GM21447 (cell line): ENCODE results near the gene UCN.
"Not testable (repeated sequence)": the region's sequence is repeated elsewhere in the genome, so short reads cannot be mapped to it uniquely, and the experiment has no call there.

Experiments
- ATAC-seq: cut with Tn5 transposase; IDR thresholded peaks from one replicate; pipeline ENCODE4 v1.9.1; 2021; ENCODE audit not compliant: unreplicated experiment

UCN gene, protein sequence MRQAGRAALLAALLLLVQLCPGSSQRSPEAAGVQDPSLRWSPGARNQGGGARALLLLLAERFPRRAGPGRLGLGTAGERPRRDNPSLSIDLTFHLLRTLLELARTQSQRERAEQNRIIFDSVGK

DNA sequence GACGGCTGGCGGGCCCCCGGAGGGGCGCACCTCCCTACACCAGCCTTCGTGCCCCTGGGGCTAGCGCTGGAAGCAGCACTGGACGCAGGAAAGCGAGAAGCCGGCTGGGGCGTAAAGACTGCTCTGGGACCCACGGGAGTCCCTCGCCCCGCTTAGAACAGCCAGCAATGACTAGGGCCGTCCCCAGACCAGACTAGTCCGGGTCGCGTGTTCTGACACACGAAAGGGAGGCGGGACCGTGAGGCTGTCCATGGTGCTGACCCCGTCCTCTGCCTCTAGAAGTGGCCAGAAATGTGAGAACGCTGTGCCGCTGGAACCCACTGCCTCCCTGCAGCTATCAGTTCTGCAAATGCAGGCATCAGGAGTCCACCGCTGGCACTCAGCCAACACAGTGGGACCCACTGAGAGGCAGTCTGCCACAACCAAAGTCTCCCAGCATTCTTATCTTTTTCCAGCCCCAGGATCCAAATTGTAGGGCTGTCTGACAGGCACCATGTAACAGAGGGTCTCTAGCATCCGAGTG, at the start of gene UCN:
TSS of gene UCN (minus strand) at position 87 of the 523 bp plus-strand sequence. CDS start 550 bp downstream, outside the sequence.
- ATAC-seq, result no peak

DNA sequence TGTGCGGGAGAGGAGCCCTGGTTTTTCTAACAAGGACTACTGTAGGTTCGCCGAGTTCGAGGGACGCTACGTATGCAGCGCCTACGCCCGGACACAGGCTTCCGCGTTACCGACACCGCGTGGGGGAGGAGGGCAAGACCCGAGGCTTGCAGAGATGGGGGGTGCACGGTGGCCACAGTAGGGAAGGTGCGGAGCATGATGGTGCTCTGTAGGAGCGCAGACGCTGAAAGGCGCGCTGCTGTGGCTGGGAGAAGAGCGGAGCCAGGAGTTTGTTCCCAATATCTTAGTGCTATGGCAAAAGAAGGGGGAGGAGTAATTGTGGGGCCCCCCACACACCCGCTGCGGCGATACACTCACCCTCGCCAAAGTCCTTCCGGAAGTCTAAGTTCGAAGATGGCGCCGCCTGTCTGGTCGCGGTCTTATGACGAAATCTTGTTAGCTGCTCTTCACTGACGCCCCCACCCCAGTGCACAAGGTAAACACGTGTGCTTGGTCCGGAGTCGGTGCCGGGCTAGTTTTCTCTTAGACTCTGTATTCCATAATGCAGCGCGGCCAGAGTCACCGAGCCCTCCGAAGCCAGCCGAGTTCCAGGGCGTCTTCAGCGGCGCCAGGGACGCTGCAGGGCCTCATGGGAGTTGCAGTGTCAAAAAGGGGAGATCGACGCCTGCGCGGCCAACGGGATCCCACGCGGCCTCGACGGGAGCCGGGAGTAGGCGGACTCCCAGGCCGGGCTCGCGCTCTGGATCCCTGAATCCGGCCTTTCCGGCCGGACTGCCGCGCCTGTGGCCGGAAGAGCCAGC, 48.3 kb upstream of the UCN start, which contains the start of gene GTF3C2:
TSS of gene GTF3C2 (minus strand) at position 383 of the 800 bp plus-strand sequence. CDS start 13,210 bp downstream, outside the sequence.
- peak; percentile 88 for ATAC-seq

DNA sequence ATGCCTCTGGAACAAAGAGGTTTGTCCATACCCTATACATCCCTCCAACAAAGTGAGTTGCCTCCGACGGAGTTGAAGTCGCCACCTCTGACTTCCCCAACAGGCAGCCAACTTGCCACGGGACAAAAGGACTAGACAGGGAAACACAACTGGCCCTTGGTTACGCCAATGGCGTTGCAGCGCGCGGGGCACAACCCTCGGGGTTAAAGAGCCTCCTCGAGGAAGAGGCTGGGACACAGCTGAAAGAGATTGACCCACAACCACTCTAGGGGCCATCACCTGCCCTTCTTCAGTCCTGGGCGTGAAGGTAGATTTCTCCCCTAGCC, 47.8 kb upstream of the UCN start:
- peak; percentile 39 for ATAC-seq

DNA sequence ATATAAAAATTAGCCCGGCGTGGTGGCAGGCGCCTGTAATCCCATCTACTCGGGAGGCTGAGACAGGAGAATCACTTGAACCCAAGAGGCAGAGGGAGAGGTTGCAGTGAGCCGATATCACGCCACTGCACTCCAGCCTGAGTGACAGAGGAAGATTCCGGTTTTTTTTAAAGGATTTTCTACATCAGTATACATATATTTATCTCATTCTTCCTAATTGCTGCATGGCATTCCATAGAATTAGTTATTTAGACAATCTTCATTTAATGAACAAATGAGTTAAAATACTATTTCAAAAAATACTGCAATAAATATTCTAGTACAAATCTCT, 46.3 kb upstream of the UCN start:
- no peak for ATAC-seq

DNA sequence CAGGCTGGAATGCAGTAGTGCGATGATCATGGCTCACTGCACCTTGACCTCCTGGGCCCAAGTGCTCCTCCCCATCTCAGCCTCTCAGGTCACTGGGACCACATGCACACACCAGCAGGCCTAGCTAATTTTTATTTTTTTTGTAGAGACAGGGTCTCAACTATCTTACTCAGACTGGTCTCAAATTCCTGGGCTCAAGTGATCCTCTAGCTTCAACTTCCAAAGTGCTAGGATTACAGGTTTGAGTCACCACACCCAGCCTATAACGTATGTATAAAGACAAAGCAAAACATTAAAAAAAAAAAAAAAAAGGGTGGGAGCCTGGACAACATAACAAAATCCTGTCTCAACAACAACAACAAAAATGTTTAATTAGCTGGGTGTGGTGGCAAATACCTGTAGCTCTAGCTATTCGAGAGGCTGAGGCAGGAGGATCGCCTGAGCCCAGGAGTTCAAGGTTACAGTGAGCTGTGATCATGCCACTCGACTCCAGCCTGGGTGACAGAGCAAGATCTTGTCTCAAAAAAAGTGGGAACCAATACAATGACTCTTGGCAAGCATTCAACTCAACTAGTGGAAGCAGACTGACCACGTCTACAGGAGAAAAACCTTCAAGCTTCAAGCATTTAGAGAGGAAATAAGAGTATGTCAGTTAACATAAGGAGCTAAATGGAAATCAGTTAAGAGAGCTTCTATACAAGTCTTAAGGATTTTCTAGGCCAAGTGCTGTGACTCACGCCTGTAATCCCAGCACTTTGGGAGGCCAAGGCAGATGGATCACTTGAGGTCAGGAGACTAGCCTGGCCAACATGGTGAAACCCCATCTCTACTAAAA, 45.7 kb upstream of the UCN start:
- no peak for ATAC-seq

DNA sequence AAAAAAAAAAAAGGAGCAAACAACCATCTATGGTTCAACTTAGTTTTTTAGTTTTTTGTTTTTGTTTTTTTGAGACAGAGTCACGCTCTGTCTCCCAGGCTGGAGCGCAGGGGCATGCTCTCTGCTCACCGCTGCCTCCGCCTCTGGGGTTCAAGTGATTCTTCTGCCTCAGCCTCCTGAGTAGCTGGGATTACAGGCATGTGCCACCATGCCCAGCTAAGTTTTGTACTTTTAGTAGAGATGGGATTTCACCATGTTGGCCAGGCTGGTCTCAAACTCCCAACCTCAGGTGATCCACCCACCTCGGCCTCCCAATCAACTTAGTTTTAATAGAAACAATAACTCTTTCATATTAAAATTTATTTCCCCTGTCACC, 45.1 kb upstream of the UCN start:
- not testable (repeated sequence) for ATAC-seq

DNA sequence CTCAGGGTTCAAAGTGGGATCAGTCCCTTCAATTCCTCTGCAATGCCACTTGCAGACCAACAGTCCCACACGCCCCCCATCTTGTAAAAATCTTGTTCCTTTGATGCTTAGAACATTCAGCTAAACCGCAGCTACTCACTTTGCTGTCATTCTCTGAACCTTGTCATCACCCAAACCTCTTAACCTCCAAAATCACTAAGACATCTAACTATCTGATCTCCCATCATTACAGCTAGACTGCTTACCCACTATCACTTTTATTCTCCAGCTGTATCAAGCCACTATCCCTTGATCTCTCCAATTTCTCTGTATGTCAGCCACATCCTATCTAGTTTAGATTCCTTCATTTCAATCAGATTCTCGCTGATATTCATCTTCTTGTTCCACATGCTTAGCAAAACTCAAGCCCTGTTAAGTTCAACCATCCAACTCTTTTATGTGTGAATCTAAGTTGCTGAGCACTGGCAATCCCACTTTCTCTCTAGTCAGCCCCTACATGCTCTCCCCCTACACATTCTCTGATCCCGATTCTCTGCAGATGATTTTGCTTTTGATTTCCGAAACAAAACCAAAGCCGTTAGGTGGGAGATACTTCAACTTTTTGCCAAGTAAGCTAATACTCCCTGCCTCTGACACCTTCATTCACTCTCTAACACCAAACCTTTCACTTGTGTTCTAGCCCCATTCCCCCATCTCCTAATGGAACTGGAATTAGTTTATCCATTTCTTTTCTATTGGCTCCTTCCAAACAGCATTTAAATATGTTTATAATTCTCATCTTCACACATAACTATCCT, 43.8 kb upstream of the UCN start:
- ATAC-seq, result no peak

DNA sequence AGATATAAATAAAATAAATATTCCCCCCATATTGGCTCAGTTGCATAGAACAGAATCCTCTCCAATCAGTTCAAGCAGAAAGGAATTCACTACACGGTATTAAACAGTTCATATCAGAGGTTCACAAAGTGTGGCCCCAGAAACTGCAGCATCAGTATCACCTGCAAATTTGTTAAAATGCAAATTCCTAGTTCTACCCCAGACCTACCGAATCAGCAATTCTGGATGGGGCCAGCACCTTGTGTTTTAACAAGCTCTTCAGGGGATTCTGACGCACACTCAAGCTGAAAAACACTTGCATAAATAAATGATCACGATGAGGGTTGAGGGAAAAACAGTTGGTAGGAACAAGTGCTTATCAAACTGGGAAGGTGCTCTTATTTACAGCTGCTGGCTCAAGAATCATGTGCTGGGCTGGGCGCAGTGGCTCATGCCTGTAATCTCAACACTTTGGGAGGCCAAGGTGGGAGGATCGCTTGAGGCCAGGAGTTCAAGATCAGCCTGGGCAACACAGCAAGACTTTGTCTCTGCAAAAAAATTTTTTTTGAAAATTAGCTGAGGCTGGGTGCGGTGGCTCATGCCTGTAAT, 42.0 kb upstream of the UCN start:
- ATAC-seq, result no peak

DNA sequence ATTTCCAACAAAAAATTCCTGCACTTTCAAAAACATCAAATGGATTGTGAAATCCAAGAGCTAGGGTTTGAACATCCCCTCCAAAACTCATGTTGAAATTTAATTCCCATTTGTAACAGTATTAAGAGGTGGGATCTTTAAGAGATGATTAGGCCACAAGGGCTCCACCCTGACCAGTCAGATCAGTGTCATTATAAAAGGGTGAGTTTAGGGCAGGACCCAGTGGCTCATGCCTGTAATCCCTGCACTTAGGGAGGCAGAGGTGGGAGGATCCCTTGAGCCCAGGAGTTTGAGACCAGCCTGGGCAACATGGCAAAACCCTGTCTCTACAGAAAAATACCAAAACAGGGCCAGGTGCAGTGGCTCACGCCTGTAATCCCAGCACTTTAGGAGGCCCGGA, 39.4 kb upstream of the UCN start:
- ATAC-seq, result no peak

DNA sequence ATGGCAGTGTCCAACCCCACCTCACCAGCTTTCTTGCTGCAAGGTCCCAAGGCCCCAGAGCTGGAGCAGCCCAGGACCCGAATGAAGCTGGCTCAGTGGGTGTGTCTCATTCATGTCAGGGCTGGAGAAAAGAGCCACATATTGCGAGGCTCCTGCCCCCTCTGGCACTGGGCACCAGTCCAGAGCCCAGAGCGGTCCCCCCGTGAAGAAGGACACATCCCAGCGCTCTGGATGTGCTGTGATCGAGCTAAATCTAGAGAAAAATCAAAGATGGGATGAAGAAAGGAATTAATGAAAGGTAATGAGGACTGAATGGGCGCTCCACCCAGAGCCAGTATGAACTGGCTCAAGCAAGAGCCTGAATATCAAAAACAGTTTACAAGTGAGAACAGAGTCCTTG, 27.9 kb upstream of the UCN start:
- no peak for ATAC-seq

DNA sequence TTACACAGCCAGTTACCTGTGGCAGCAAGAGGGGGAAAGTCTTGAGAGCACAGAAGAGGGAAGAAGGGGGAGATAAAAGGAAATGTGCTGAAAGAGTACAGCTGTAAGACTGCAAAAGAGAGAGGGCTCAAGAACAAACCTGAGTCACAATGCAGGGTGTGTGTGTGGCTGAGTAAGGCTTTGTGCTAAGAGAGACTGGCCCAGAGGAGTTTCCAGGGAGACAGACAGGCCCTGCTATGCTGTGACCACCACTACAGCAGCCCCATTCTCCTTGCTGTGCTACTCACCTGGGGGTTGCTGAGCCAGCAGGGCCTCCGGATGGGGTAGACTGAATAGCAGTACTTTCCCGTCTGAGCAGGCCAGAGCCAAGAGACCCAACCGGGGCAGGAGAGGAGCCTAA, 27.1 kb upstream of the UCN start:
- ATAC-seq, result no peak

DNA sequence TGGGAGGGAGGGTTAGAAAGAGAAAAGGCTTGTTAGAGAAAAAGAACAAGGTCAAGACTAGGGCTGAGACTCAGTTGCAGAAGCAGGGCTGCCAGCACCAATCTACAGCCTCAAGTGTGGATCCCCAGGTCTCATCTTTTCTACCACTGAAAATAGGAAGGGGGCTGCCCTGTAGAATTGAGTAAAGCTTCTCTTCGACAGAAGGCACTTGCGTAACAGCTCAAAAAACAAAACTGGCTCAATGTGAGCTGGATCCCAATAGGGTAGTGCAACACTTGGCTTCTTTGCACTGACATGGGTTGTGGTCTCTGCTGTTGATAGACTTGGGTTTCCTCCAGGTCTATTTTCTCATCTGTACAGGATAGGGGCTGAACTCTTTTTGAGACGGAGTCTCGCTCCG, 16.5 kb upstream of the UCN start:
- no peak for ATAC-seq

DNA sequence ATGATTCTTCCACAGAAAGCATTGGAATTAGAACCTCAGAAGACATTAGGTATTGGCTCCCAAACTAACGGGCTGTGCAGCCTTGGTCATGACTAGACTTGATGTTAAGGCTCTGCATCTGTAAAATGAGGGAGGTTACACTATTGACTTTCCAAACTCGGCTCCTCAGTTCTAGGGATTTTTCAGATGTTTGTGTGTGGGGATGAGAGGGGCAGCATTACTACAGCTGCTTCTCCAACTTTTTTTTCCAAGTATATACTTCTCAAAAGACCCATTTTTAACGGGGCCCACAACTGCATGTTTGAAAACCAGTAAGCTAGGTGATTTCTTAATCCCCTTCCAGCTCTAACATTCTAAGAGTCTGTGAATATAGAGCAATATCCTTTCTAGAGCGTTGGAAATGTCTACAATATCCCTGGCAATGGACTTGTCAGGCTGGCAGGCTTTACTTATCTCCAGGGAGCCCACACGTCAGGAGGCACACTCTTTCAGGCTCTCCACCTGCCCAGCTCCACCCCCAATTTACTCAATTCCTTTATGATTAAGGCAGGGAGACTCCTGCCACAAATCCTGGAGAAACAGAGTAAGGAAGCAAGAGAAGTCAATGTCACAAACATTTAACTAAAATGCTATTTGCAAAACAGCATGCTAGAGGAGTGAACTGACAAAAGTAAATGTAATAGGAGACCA, 15.5 kb upstream of the UCN start:
- ATAC-seq, result peak; percentile 3

DNA sequence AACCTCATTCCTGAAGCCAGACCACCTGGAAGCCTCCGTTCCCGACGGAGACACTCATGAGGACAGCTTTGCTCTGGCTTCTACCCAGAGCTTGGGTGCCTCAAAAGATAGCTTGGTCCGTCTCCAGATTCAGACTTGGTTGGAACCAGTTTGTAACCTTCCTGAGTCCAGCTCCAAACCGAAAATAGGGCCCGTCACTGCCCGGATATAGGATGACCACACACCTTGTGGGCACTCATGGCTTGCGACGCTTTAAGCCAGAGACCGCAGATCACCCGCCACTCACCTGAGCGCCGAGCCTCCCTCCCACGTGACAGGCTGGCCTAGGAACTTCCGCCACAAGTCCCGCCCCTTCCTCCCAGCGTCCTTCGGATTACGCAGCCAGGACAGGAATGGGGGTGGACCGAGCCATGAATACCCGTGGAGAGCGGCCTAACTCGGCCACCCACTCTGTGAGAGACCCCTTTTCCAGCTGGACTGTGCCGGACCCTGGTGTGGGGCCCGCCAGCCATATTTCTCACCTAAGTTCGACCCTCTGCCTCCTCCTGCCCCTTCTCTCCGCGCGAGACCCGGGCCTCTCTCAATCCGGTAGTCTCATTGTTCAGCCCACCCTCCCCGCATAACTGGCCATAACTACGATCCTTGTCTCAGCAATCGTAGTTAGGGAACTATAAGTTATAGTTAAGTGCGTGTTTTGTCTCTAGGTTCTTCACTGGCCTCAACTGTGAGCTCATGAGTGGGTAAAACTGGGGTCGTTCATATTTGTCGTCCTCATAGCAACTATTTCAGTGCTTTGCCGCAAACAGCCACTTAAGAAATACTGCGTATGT, 14.7 kb upstream of the UCN start, which contains the start of gene MPV17:
TSS of gene MPV17 (minus strand) at position 332 of the 830 bp plus-strand sequence. CDS start 580 bp downstream, outside the sequence.
- peak; percentile 91 for ATAC-seq

DNA sequence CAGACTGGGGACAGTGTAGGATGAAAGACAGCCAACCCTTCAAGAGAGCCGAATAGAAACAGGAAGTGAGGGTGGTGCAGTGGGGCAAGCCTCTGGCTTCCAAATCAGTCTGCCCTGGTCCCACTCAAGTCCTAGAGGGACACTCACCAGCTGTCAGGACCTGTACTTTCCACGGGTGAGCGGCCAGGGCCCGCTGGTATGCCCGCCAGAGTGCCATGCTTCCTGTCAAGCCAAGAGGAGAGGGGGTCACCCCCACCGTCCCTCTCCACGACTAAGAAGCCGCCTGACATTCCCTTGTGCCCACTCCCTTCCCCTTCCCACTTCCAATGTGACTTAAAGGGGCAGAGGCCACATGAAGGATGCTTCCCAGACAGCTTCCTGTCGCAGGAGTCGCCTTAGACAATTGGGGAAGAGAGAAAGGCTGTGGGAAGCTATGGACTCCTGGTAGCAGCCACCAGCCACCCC, 14.1 kb upstream of the UCN start:
- peak; percentile 35 for ATAC-seq

DNA sequence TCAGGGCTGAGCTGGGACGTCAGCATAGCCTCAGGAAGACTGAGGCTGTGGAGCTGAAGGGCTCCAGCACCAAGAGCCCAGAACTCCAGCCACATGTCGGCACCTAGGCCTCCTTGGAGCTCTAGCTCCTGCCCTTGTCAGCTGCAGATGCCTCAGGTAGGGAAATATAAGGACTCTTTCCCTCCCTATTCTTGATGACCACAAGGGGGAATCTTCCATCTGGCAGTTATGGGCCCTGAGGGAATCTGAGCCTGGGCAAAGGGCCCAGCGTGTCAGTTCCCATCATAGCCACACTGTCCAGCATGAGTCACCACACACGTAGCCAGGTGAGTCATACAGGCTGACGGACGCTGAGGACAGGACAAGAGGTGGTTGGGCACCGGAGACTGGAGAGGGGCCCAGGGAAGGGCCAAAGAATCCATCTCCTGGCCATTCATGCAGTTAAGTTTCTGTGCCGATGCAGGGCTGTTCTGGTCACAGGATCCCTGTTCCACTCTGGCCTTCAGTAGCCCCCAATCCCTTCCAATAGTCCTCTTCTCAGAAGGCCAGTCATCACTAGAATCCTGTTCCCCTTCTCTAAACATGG, 12.8 kb upstream of the UCN start:
- ATAC-seq, result no peak

DNA sequence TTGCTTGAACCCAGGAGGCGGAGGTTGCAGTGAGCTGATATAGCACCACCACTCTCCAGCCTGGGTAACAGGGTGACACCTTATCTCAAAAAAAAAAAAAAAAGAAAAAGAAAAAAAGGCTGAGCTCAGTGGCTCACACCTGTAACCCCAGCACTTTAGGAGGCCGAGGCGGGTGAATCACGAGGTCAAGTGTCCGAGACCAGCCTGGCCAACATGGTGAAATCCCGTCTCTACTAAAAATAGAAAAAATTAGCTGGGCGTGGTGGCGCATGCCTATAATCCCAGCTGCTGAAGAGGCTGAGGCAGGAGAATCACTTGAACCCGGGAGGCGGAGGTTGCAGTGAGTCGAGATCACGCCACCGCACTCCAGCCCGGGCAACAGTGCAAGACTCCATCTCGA, 11.6 kb upstream of the UCN start:
- ATAC-seq, result not testable (repeated sequence)

DNA sequence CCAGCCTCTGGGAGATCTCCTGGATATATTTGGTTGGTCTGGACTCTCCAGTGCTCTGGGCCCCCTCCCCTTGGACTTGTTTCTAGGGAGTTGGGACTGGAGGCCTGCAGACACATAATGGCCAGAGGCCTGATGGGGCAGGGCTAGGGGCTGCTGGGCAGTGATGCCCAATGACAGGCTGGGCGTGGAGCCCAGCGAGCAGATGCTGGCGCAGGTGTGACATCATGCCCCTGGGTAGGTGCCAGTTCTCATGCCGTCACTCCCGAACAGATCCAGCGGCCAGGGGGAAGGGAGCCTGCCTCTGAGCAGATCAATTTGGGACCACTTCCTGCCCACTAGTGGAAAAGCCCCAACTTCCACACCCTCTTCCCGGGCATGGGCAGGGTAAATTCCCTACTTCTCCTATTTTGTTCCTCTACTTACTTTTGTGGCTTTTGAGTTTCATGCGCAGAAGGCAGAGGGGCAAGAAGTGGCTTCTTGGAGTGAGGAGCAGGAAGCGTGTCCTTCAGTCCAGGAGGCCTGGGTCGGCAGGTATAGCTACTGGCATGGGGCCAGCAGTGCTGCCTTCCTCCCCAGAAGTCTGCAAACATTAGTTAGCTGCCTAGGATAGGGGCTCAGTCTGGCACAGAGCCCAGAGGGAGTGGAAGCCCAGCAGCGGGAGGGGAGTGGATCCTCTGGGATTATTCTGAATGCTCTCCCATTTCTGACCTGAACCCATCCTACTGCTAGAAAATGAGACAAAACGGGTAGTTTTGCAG, 8.6 kb upstream of the UCN start:
- no peak for ATAC-seq
